ENCODE measurements around the gene PRR20G. TPM values are rescaled to one million over a fixed set of nuclear protein-coding genes. Genes with fewer than 3 reads are reported as not detected.

Gene PRR20G
- total RNA-seq (10 to 100 TPM in 1 of 2 donors, 1 to 10 TPM in 1; 9.1 to 12.8 TPM), polyA plus RNA-seq (ENCODE audit: insufficient read depth, low read depth, low replicate concordance) (10.5 TPM)
- long read RNA-seq, donor 1: 0 reads
- long read RNA-seq, donor 2: 0 reads

GRCh38 chr3:127287840-127288239, at the start of gene PRR20G:
Gene PRR20G, minus strand, starts transcription at chr3:127288046. Its CDS starts 681 bp downstream, at chr3:127287365.
- 64 to 68% methylated on average over 17 of the region's 17 CpGs for WGBS, 2 donors
- no peak within 1 kb of the TSS for H3K27ac ChIP-seq
- intact Hi-C loops (cut with DNase I; ENCODE audit: low total_unique reads): no loop called here
- peak; percentile 81 for DNase-seq
- H3K4me1 ChIP-seq: no peaks in the 10 kb centered on the region
- no peaks in the 10 kb centered on the region for H3K36me3 ChIP-seq (ENCODE audit: low read depth, missing control alignments)
- TF ChIP-seq CTCF (IDR thresholded peaks at IDR 0.05): no peak
- no peak for TF ChIP-seq POLR2A (IDR thresholded peaks at IDR 0.05)
- peak within 1 kb of the TSS; percentile 23 to 39 for H3K4me3 ChIP-seq
- H3K27me3 ChIP-seq: no peaks in the 10 kb centered on the region
- H3K9me3 ChIP-seq: no peaks in the 10 kb centered on the region

GRCh38 chr3:127337001-127337400, 49.2 kb upstream of the PRR20G start:
- Histone ChIP-seq H3K27me3 (no peaks in the 10 kb centered on the region), H3K4me1 (no peaks in the 10 kb centered on the region), H3K36me3 (ENCODE audit: low read depth, missing control alignments) (no peaks in the 10 kb centered on the region), H3K4me3 (no peak overlapping the region), H3K27ac (no peak overlapping the region), H3K9me3 (no peaks in the 10 kb centered on the region)
- no peak for TF ChIP-seq CTCF (IDR thresholded peaks at IDR 0.05)
- TF ChIP-seq POLR2A (IDR thresholded peaks at IDR 0.05): no peak
- intact Hi-C loops (cut with DNase I; ENCODE audit: low total_unique reads): no loop called here
- DNase-seq: no peak
- 77 to 90% methylated on average over 7 of the region's 7 CpGs for WGBS, 2 donors

GRCh38 chr3:127336101-127336500, 48.3 kb upstream of the PRR20G start:
- Histone ChIP-seq H3K27me3 (no peaks in the 10 kb centered on the region), H3K36me3 (ENCODE audit: low read depth, missing control alignments) (no peaks in the 10 kb centered on the region), H3K27ac (no peak overlapping the region), H3K9me3 (no peaks in the 10 kb centered on the region), H3K4me1 (no peaks in the 10 kb centered on the region), H3K4me3 (no peak overlapping the region)
- TF ChIP-seq CTCF (IDR thresholded peaks at IDR 0.05) (no peak), POLR2A (IDR thresholded peaks at IDR 0.05) (no peak)
- WGBS, 2 donors: 83 to 85% methylated on average over 5 of the region's 5 CpGs
- intact Hi-C loops (cut with DNase I; ENCODE audit: low total_unique reads): no loop called here
- DNase-seq: no peak

- 74 to 84% methylated on average over 2 of the region's 2 CpGs for WGBS, 2 donors
- Histone ChIP-seq H3K27me3 (no peaks in the 10 kb centered on the region), H3K9me3 (no peaks in the 10 kb centered on the region), H3K4me3 (no peak overlapping the region), H3K36me3 (ENCODE audit: low read depth, missing control alignments) (no peaks in the 10 kb centered on the region), H3K4me1 (no peaks in the 10 kb centered on the region), H3K27ac (no peak overlapping the region)
- TF ChIP-seq POLR2A (IDR thresholded peaks at IDR 0.05): no peak
- intact Hi-C loops (cut with DNase I; ENCODE audit: low total_unique reads): no loop called here
- DNase-seq: no peak
Measured at GRCh38 chr3:127330385-127330784, 42.5 kb upstream of the PRR20G start.

GRCh38 chr3:127329631-127330285, 41.9 kb upstream of the PRR20G start:
- intact Hi-C loops (cut with DNase I; ENCODE audit: low total_unique reads): no loop called here
- DNase-seq: no peak
- Histone ChIP-seq H3K27ac (no peak overlapping the region), H3K4me3 (no peak overlapping the region), H3K4me1 (no peaks in the 10 kb centered on the region), H3K36me3 (ENCODE audit: low read depth, missing control alignments) (no peaks in the 10 kb centered on the region), H3K9me3 (no peaks in the 10 kb centered on the region), H3K27me3 (no peaks in the 10 kb centered on the region)
- WGBS, 2 donors: 91 to 98% methylated on average over 2 of the region's 2 CpGs
- no peak for TF ChIP-seq CTCF (IDR thresholded peaks at IDR 0.05)
- TF ChIP-seq POLR2A (IDR thresholded peaks at IDR 0.05): no peak
